NOMO-1 treated with dmso at 0.1 percent for 144 hours (cell line): ENCODE results near the gene MARK2.

Experiments used
- DNase-seq: peaks from one replicate; lab custom pipeline; 2025; ENCODE audit not compliant: unreplicated experiment; lab: John Stamatoyannopoulos, UW

The MARK2 gene

GRCh38 chr11:63829823-63830489, 9.0 kb upstream of the MARK2 start:
- no peak for DNase-seq

- DNase-seq, result no peak
Measured at GRCh38 chr11:63831326-63831725, 7.6 kb upstream of the MARK2 start.

GRCh38 chr11:63832336-63832735, 6.6 kb upstream of the MARK2 start:
- no peak for DNase-seq

- DNase-seq, result no peak
Measured at GRCh38 chr11:63833048-63833447, 5.9 kb upstream of the MARK2 start.

- DNase-seq, result no peak
Measured at GRCh38 chr11:63834535-63835157, 4.3 kb upstream of the MARK2 start.

GRCh38 chr11:63835158-63835545, 3.8 kb upstream of the MARK2 start:
- DNase-seq, result no peak

- peak; percentile 48 for DNase-seq
Measured at GRCh38 chr11:63837027-63837688, 1.8 kb upstream of the MARK2 start.

GRCh38 chr11:63837739-63838138, 1.2 kb upstream of the MARK2 start:
- DNase-seq, result peak; percentile 22

- DNase-seq, result no peak
Measured at GRCh38 chr11:63838150-63838677, 696 bp upstream of the MARK2 start.

- peak; percentile 80 for DNase-seq
Measured at GRCh38 chr11:63839508-63840355, 822 bp downstream of the MARK2 start.

GRCh38 chr11:63840356-63841060, 1.6 kb downstream of the MARK2 start:
- DNase-seq, result no peak

GRCh38 chr11:63841554-63841953, 2.6 kb downstream of the MARK2 start:
- no peak for DNase-seq

GRCh38 chr11:63843041-63843440, 4.1 kb downstream of the MARK2 start:
- no peak for DNase-seq

- DNase-seq, result no peak
Measured at GRCh38 chr11:63844836-63845235, 5.9 kb downstream of the MARK2 start.

- DNase-seq, result no peak
Measured at GRCh38 chr11:63845303-63845702, 6.4 kb downstream of the MARK2 start.

GRCh38 chr11:63845911-63846310, 7.0 kb downstream of the MARK2 start:
- DNase-seq, result no peak

- DNase-seq, result no peak
Measured at GRCh38 chr11:63846897-63847296, 8.0 kb downstream of the MARK2 start.

- DNase-seq, result no peak
Measured at GRCh38 chr11:63847363-63847762, 8.5 kb downstream of the MARK2 start.

- no peak for DNase-seq
Measured at GRCh38 chr11:63849691-63850090, 10.8 kb downstream of the MARK2 start.

GRCh38 chr11:63850920-63851319, 12.0 kb downstream of the MARK2 start:
- DNase-seq, result no peak

GRCh38 chr11:63851364-63851763, 12.5 kb downstream of the MARK2 start:
- no peak for DNase-seq
